ENCODE results near the gene DGKB. TPM values are rescaled to one million over a fixed set of nuclear protein-coding genes. Genes with fewer than 3 reads are reported as not detected.

DGKB gene
- total RNA-seq, 4 donors from 2014 or later, result 0.07 to 0.95 (median 0.34) TPM

DNA sequence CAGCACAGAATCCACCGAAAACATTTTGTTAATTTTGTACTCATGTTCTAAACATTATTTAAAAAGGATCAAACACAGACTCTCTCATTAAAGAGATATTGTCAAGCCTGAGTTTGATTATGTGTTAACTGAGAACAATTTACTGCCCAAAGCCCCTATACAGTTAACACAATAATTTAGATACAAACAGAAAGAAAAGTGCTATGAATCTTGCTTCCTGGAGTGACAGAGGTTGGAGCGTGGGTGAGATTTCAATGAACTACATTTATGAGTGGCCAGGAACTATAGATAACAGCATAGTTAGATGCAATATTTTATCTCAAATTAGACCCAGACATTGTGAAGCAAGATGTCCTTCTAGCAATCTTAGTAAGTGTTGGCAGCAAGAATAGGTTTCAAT is 464.2 kb downstream of the DGKB start:
- no peaks in the 10 kb centered on the region for H3K27me3 ChIP-seq
- H3K4me3 ChIP-seq, result no peak overlapping the region
- intact Hi-C loops (cut with DNase I; ENCODE audit: low total_unique reads), result no loop called here
- DNase-seq (no peak), ATAC-seq (no peak)
- no peaks in the 10 kb centered on the region for H3K9me3 ChIP-seq
- in situ Hi-C loops (cut with MboI; ENCODE audit: low sequenced_read_pairs in 4 of 4), result no loop called here
- no peak for TF ChIP-seq POLR2A (IDR thresholded peaks at IDR 0.05)
- TF ChIP-seq, protein P1, sequence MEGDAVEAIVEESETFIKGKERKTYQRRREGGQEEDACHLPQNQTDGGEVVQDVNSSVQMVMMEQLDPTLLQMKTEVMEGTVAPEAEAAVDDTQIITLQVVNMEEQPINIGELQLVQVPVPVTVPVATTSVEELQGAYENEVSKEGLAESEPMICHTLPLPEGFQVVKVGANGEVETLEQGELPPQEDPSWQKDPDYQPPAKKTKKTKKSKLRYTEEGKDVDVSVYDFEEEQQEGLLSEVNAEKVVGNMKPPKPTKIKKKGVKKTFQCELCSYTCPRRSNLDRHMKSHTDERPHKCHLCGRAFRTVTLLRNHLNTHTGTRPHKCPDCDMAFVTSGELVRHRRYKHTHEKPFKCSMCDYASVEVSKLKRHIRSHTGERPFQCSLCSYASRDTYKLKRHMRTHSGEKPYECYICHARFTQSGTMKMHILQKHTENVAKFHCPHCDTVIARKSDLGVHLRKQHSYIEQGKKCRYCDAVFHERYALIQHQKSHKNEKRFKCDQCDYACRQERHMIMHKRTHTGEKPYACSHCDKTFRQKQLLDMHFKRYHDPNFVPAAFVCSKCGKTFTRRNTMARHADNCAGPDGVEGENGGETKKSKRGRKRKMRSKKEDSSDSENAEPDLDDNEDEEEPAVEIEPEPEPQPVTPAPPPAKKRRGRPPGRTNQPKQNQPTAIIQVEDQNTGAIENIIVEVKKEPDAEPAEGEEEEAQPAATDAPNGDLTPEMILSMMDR (IDR thresholded peaks at IDR 0.05 in 4 of 5, conservative IDR thresholded peaks at IDR 0.05 in 1 of 5), result no peak
- no peaks in the 10 kb centered on the region for H3K36me3 ChIP-seq
- no peaks in the 10 kb centered on the region for H3K4me1 ChIP-seq
- no peak overlapping the region for H3K27ac ChIP-seq

DNA sequence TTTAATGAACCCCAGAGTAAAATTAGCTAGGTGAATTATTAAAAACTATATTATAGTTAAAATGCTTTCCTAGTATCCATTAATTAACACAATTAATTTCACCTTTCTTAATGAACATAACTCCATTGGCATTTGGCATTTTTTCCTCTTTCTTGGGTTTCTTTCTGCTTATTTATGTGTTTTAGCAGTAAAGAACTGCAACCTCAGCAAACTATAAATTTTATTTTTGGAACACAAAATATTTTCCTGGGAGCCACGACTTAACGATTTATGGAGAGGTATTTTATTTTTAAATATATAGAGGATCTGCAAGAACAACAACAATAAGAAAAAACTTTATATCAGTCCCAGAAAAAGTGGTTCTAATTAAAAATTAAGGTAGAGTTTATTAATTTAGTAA is 465.7 kb downstream of the DGKB start:
- no peaks in the 10 kb centered on the region for H3K27me3 ChIP-seq

DNA sequence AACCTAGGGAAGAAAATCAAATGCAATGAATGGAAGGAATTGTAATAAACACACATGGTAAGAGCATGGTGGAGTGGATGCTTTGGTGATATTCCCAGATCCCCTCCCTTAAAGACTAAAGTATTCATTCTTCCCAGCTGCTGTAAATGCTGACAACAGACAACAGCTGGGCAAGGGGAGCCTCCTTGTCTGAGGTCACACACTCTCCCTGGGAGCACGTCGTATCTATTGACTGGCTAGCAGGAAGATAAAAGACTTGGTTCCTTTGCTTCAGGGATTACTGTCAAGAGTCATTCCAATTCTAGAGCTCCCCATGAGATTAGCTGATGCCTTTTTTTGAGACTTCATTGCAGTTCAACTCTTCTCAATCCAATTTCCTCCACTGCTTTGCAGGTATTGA is 469.6 kb downstream of the DGKB start:
- H3K36me3 ChIP-seq, result no peaks in the 10 kb centered on the region
- DNase-seq, result no peak
- H3K4me3 ChIP-seq, result no peak overlapping the region
- in situ Hi-C loops (cut with MboI; ENCODE audit: low sequenced_read_pairs in 4 of 4), result no loop called here
- TF ChIP-seq, protein P1 (IDR thresholded peaks at IDR 0.05 in 4 of 5, conservative IDR thresholded peaks at IDR 0.05 in 1 of 5), result no peak
- no peak for TF ChIP-seq POLR2A (IDR thresholded peaks at IDR 0.05)
- no peaks in the 10 kb centered on the region for H3K4me1 ChIP-seq
- intact Hi-C loops (cut with DNase I; ENCODE audit: low total_unique reads), result no loop called here
- H3K27me3 ChIP-seq, result no peaks in the 10 kb centered on the region
- H3K27ac ChIP-seq, result no peak overlapping the region
- no peaks in the 10 kb centered on the region for H3K9me3 ChIP-seq
- no peak for ATAC-seq

More for the DNA sequence above, 465.7 kb downstream of the DGKB start:
- TF ChIP-seq POLR2A (IDR thresholded peaks at IDR 0.05), result no peak
- TF ChIP-seq, protein P1 (IDR thresholded peaks at IDR 0.05 in 4 of 5, conservative IDR thresholded peaks at IDR 0.05 in 1 of 5), result no peak
- ATAC-seq (no peak), DNase-seq (no peak)
- intact Hi-C loops (cut with DNase I; ENCODE audit: low total_unique reads) (no loop called here), in situ Hi-C loops (cut with MboI; ENCODE audit: low sequenced_read_pairs in 4 of 4) (no loop called here)
- H3K36me3 ChIP-seq, result no peaks in the 10 kb centered on the region
- no peaks in the 10 kb centered on the region for H3K9me3 ChIP-seq
- H3K27ac ChIP-seq, result no peak overlapping the region
- H3K4me1 ChIP-seq, result no peaks in the 10 kb centered on the region
- no peak overlapping the region for H3K4me3 ChIP-seq

DNA sequence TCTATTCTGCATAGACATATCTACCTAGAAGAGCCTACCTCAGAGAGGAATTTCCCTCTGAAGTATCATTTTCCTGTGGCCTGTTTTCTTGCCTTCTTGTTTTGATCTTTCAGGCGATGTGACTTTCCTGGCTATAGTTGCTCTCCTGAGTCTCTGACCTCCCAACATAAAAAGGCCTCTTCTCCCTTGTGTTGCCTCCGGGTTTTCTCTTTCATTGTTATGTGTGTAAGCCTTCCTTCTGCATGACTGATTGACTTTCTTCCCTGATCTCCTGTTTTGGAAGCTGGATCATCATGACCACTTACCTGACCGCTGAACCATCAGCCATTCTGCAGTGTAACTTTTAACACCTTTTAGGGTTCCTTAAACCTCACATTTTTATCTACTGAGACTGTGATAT is 471.6 kb downstream of the DGKB start:
- intact Hi-C loops (cut with DNase I; ENCODE audit: low total_unique reads), result no loop called here
- Histone ChIP-seq H3K36me3 (no peaks in the 10 kb centered on the region), H3K27me3 (no peaks in the 10 kb centered on the region), H3K4me1 (no peaks in the 10 kb centered on the region), H3K4me3 (no peak overlapping the region), H3K9me3 (no peaks in the 10 kb centered on the region), H3K27ac (no peak overlapping the region)
- DNase-seq (no peak), ATAC-seq (no peak)
- in situ Hi-C loops (cut with MboI; ENCODE audit: low sequenced_read_pairs in 4 of 4), result no loop called here
- no peak for TF ChIP-seq POLR2A (IDR thresholded peaks at IDR 0.05)
- TF ChIP-seq, protein P1 (IDR thresholded peaks at IDR 0.05 in 4 of 5, conservative IDR thresholded peaks at IDR 0.05 in 1 of 5), result no peak

DNA sequence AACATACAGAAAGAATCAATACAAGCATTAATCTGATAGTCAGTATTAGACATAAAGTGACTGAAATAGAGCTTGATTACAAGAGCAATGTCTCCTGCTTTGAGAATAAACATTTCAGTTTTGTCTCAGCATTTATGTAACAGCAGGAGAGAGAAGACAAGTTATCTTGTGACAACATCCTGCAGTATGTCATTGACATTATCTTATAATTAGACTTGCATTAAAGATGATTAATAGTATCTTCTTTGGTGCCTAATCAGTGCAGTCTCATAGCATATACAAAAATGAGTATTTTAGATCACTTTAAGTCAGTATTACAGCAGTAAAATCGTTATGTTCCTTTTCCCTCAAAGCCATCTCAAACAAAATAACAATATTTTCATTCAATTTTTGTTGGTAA is 477.0 kb downstream of the DGKB start:
- in situ Hi-C loops (cut with MboI; ENCODE audit: low sequenced_read_pairs in 4 of 4) (no loop called here), intact Hi-C loops (cut with DNase I; ENCODE audit: low total_unique reads) (no loop called here)
- H3K9me3 ChIP-seq, result no peaks in the 10 kb centered on the region
- no peaks in the 10 kb centered on the region for H3K4me1 ChIP-seq
- TF ChIP-seq, protein P1 (IDR thresholded peaks at IDR 0.05 in 4 of 5, conservative IDR thresholded peaks at IDR 0.05 in 1 of 5), result no peak
- TF ChIP-seq POLR2A (IDR thresholded peaks at IDR 0.05), result no peak
- no peak overlapping the region for H3K27ac ChIP-seq
- ATAC-seq, result no peak
- DNase-seq, result no peak
- no peaks in the 10 kb centered on the region for H3K36me3 ChIP-seq
- H3K4me3 ChIP-seq, result no peak overlapping the region
- no peaks in the 10 kb centered on the region for H3K27me3 ChIP-seq
